ENCODE results near the gene MAST4.
A peak's percentile ranks its signal among the peaks of the same experiment; 100 is the strongest.

MAST4 gene

GRCh38 chr5:66628561-66628960 is 32.4 kb downstream of the MAST4 start:
- peaks cover 0 to 2% (median 0%) of the 10 kb centered on the region in 11 experiments; a peak in 2 of 22 replicates for H3K9me3 ChIP-seq (replicated peaks in 1 of 11)
- no peaks in the 10 kb centered on the region for H3K4me1 ChIP-seq
- no peak for TF ChIP-seq Cebpa-rat (IDR thresholded peaks at IDR 0.05)

GRCh38 chr5:66629446-66629845 is 33.3 kb downstream of the MAST4 start:
- no peak overlapping the region for H3K27ac ChIP-seq
- H3K9ac ChIP-seq, result no peak overlapping the region
- H3K4me2 ChIP-seq, result no peak overlapping the region
- no peaks in the 10 kb centered on the region for H3K27me3 ChIP-seq
- no peak overlapping the region for H3K4me3 ChIP-seq
- no peaks in the 10 kb centered on the region for H3K9me3 ChIP-seq (replicated peaks in 1 of 11)
- no peaks in the 10 kb centered on the region for H4K20me1 ChIP-seq
- no peak for TF ChIP-seq Cebpa-rat (IDR thresholded peaks at IDR 0.05)
- H3K36me3 ChIP-seq, result no peaks in the 10 kb centered on the region
- no peaks in the 10 kb centered on the region for H3K4me1 ChIP-seq

More at GRCh38 chr5:66628561-66628960, 32.4 kb downstream of the MAST4 start:
- no peak overlapping the region for H3K27ac ChIP-seq
- no peak overlapping the region for H3K9ac ChIP-seq
- H3K4me3 ChIP-seq, result no peak overlapping the region
- H3K27me3 ChIP-seq, result no peaks in the 10 kb centered on the region
- no peaks in the 10 kb centered on the region for H4K20me1 ChIP-seq
- no peaks in the 10 kb centered on the region for H3K36me3 ChIP-seq
- no peak overlapping the region for H3K4me2 ChIP-seq

- no peak for TF ChIP-seq Cebpa-rat (IDR thresholded peaks at IDR 0.05)
- Histone ChIP-seq H3K4me3 (no peak overlapping the region), H4K20me1 (no peaks in the 10 kb centered on the region), H3K4me2 (no peak overlapping the region), H3K9ac (no peak overlapping the region), H3K4me1 (no peaks in the 10 kb centered on the region), H3K27ac (no peak overlapping the region), H3K27me3 (no peaks in the 10 kb centered on the region), H3K36me3 (no peaks in the 10 kb centered on the region), H3K9me3 (replicated peaks in 1 of 11) (no peaks in the 10 kb centered on the region)
Measured at GRCh38 chr5:66633754-66634153, 37.6 kb downstream of the MAST4 start.

GRCh38 chr5:66634601-66635000 is 38.4 kb downstream of the MAST4 start:
- Histone ChIP-seq H3K27me3 (no peaks in the 10 kb centered on the region), H4K20me1 (no peaks in the 10 kb centered on the region), H3K4me1 (peaks cover 0 to 7% (median 0%) of the 10 kb centered on the region in 10 experiments; a peak in 1 of 20 replicates), H3K9ac (no peak overlapping the region), H3K27ac (no peak overlapping the region), H3K9me3 (replicated peaks in 1 of 11) (no peaks in the 10 kb centered on the region), H3K36me3 (no peaks in the 10 kb centered on the region), H3K4me3 (no peak overlapping the region), H3K4me2 (no peak overlapping the region)
- no peak for TF ChIP-seq Cebpa-rat (IDR thresholded peaks at IDR 0.05)

GRCh38 chr5:66637994-66638393 is 41.8 kb downstream of the MAST4 start:
- no peaks in the 10 kb centered on the region for H4K20me1 ChIP-seq
- H3K27ac ChIP-seq, result no peak overlapping the region
- no peak for TF ChIP-seq Cebpa-rat (IDR thresholded peaks at IDR 0.05)
- no peak overlapping the region for H3K9ac ChIP-seq
- peaks cover 0 to 16% (median 0%) of the 10 kb centered on the region in 10 experiments; a peak in 2 of 20 replicates for H3K4me1 ChIP-seq
- no peak overlapping the region for H3K4me2 ChIP-seq
- H3K9me3 ChIP-seq (replicated peaks in 1 of 11), result no peaks in the 10 kb centered on the region
- no peaks in the 10 kb centered on the region for H3K27me3 ChIP-seq
- no peaks in the 10 kb centered on the region for H3K36me3 ChIP-seq
- no peak overlapping the region for H3K4me3 ChIP-seq

- peaks cover 0 to 16% (median 0%) of the 10 kb centered on the region in 10 experiments; a peak in 2 of 20 replicates for H3K4me1 ChIP-seq
- no peaks in the 10 kb centered on the region for H3K27me3 ChIP-seq
- no peaks in the 10 kb centered on the region for H3K36me3 ChIP-seq
- no peaks in the 10 kb centered on the region for H3K9me3 ChIP-seq (replicated peaks in 1 of 11)
- TF ChIP-seq Cebpa-rat (IDR thresholded peaks at IDR 0.05), result no peak
- no peak overlapping the region for H3K27ac ChIP-seq
- no peaks in the 10 kb centered on the region for H4K20me1 ChIP-seq
- no peak overlapping the region for H3K9ac ChIP-seq
- no peak overlapping the region for H3K4me3 ChIP-seq
- H3K4me2 ChIP-seq, result peak overlapping the region in 1 of 11 experiments; percentile 21; a peak in 1 of 22 replicates
Measured at GRCh38 chr5:66639037-66639436, 42.8 kb downstream of the MAST4 start.

- no peak overlapping the region for H3K4me2 ChIP-seq
- H3K27me3 ChIP-seq, result no peaks in the 10 kb centered on the region
- H3K9me3 ChIP-seq (replicated peaks in 1 of 11), result no peaks in the 10 kb centered on the region
- no peak overlapping the region for H3K4me3 ChIP-seq
- H3K36me3 ChIP-seq, result no peaks in the 10 kb centered on the region
- TF ChIP-seq Cebpa-rat (IDR thresholded peaks at IDR 0.05), result no peak
- H4K20me1 ChIP-seq, result no peaks in the 10 kb centered on the region
- no peak overlapping the region for H3K27ac ChIP-seq
- H3K4me1 ChIP-seq, result peaks cover 0 to 16% (median 0%) of the 10 kb centered on the region in 10 experiments; a peak in 2 of 20 replicates
- H3K9ac ChIP-seq, result no peak overlapping the region
Measured at GRCh38 chr5:66642538-66642937, 46.3 kb downstream of the MAST4 start.

- no peak for TF ChIP-seq Cebpa-rat (IDR thresholded peaks at IDR 0.05)
- Histone ChIP-seq H3K9me3 (replicated peaks in 1 of 11) (no peaks in the 10 kb centered on the region), H3K4me2 (no peak overlapping the region), H4K20me1 (no peaks in the 10 kb centered on the region), H3K4me1 (peaks cover 0 to 16% (median 0%) of the 10 kb centered on the region in 10 experiments; a peak in 2 of 20 replicates), H3K36me3 (no peaks in the 10 kb centered on the region), H3K27me3 (no peaks in the 10 kb centered on the region), H3K9ac (no peak overlapping the region), H3K4me3 (no peak overlapping the region), H3K27ac (no peak overlapping the region)
Measured at GRCh38 chr5:66643387-66643786, 47.2 kb downstream of the MAST4 start.

- H3K36me3 ChIP-seq, result no peaks in the 10 kb centered on the region
- H3K9me3 ChIP-seq (replicated peaks in 1 of 11), result no peaks in the 10 kb centered on the region
- H4K20me1 ChIP-seq, result no peaks in the 10 kb centered on the region
- no peaks in the 10 kb centered on the region for H3K27me3 ChIP-seq
- no peak overlapping the region for H3K27ac ChIP-seq
- H3K4me2 ChIP-seq, result no peak overlapping the region
- TF ChIP-seq Cebpa-rat (IDR thresholded peaks at IDR 0.05), result no peak
- H3K4me3 ChIP-seq, result no peak overlapping the region
- H3K4me1 ChIP-seq, result peaks cover 0 to 14% (median 0%) of the 10 kb centered on the region in 10 experiments; a peak in 2 of 20 replicates
- H3K9ac ChIP-seq, result no peak overlapping the region
Measured at GRCh38 chr5:66644111-66644510, 47.9 kb downstream of the MAST4 start.

- H3K9ac ChIP-seq, result no peak overlapping the region
- peaks cover 0 to 5% (median 0%) of the 10 kb centered on the region in 10 experiments; a peak in 2 of 20 replicates for H3K4me1 ChIP-seq
- H3K9me3 ChIP-seq (replicated peaks in 1 of 11), result peaks cover 0 to under 1% (median 0%) of the 10 kb centered on the region in 11 experiments; a peak in 1 of 22 replicates
- H3K4me3 ChIP-seq, result no peak overlapping the region
- no peaks in the 10 kb centered on the region for H3K27me3 ChIP-seq
- H3K27ac ChIP-seq, result no peak overlapping the region
- no peak overlapping the region for H3K4me2 ChIP-seq
- H4K20me1 ChIP-seq, result no peaks in the 10 kb centered on the region
- H3K36me3 ChIP-seq, result no peaks in the 10 kb centered on the region
- no peak for TF ChIP-seq Cebpa-rat (IDR thresholded peaks at IDR 0.05)
Measured at GRCh38 chr5:66645039-66645438, 48.8 kb downstream of the MAST4 start.

Measured in BLaER1 treated with 17β-estradiol and CSF1 and Interleukin-3, amounts not matched to agents 10 nM and 100 nM (cell line).